ENCODE measurements around the gene KLHL42.
A peak's percentile ranks its signal among the peaks of the same experiment; 100 is the strongest.
"Not testable (repeated sequence)": the region's sequence is repeated elsewhere in the genome, so short reads cannot be mapped to it uniquely, and the experiment has no call there.

The KLHL42 gene

DNA sequence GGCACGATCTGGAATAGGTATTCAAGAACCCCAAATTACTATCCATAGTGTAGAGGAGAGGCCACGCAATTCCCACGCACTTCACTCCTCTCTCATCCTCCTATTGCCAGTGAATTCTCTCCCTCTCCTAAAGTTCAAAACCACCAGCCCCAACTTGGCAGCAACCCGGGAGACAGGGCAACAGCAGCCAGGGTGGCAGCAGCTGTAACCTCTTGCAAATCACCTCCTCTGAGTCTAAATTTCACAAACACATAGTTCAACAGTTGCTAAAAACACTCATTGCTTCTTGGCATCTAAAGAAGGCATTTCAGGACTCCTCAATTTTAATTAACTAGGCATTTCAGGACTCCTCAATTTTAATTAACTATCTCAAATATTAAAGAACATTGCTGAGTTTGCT is 37.7 kb downstream of the KLHL42 start:
- DNase-seq (ENCODE audit: low spot score) = no peak

DNA sequence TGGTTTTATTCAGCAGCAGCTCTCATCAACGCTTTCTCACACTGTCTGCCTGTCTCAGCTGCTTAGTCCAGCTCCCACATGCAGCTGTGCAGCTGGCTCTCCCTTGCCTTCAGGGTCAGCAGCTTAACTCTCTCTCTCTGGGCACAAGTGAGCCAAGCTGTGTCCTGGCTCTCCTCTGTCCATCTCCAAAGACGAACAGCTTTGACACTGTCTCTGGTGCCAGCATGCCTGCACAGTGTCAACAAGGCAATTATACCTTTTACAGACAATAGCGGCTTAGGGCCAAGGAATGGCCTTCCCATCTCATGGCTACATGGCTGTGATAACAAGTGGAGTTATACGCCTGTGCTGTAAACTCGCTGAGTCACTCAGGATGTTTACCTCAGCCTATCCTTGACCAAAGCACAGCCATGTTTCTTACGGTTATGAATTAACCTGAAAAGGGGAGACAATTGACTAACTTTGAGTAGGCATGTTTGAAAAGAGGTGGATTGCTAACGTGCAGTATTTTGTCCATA is 38.4 kb downstream of the KLHL42 start:
- no peak for DNase-seq (ENCODE audit: low spot score)

DNA sequence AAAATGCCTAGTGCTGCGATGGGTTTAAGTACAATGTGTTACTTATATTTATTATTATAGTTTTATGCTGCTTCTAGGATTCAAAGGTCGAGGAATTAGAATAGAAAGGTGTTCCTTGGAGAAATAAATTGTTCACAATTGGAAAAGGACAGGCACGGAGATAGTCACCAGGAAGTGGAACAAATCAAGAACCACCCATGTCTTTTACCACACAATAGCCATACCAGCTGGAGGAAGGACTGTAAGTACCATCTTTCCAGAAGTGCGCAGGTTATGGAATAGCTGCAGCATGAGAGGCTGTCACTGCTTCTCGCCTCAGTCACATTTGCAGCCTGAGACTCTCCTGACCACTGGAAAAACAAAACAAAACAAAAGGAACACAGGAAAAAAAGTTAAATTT is 40.5 kb downstream of the KLHL42 start:
- DNase-seq (ENCODE audit: low spot score) = no peak

DNA sequence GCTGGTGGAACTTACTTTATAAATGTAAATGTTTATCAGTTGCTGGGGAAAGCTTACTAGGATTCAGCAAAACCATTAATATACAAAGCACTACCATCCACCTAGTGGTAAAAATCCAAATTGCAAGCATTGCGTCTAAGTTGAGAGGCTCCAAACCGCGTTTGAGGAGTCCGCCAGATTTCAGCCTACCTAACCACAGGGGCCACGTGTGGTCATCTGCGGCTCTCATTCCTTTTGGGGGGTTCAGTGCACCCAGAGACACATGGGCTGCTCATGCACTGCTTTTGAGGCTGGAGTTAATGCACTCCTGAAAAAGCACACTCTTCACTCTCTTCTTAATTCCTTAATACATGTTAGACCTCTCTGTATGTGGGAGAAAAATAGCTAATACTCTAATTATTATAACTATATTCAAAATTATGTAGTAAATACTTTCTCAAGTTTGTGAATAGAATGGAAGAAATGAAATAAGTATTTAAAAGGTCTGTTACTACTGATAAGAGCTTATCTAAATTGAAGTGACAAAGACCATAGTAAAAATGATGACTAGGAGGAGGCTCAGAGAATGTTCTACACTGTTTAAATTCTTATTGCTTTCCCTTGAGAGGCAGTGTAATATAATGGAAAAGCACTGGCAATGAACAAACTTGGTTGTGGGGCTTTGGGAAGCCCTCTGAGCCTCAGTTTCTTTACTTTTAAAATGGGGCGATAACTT is 41.4 kb downstream of the KLHL42 start:
- peak; percentile 72 for DNase-seq (ENCODE audit: low spot score)

DNA sequence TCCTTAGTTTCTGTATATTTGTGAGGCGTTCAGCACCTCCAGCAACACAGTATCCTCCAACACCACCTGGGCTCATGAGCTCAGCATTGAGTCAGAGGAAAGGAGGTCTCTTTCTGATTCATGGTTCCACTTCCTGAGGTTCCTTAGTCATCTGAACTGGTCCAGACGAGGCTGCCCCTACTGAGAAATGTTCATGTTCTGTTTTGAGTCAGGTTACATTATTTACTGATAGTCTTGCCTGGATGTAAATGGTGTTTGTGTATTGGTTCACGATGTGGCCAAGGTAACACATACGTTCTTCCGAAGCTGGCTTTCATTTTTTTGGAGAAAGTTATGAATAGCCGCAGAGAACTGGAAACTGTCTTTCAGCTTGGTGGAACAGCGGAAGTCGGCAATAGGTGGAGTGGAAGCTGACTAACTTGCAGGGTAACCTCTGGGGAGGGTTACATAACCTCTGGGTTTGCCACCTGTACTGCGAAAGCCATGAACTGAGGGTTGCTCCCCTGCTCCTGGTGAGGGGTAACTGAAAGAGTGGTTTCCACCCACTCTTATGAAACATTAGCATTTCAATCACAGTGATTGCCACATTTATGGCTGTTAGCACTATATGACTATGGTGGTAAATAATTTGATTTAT is 42.2 kb downstream of the KLHL42 start:
- DNase-seq (ENCODE audit: low spot score) = no peak

DNA sequence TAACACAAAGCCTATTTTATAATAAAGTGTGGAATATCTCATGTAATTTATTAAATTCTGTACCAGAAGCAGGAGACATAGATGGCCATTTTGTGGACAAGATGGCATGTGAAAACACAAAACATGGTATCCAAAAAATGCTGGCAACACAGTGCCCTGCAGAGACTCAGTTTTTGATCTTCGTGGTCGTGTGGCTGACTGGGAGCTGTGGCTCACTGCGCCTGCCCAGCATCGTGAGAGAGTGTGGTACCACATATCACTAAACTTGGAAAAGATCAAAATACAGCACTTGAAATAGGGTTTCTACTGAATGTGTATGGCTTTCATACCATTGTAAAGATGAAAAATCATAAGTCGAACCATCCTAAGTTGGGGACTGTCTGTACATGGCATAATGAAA is 43.0 kb downstream of the KLHL42 start:
- no peak for DNase-seq (ENCODE audit: low spot score)

DNA sequence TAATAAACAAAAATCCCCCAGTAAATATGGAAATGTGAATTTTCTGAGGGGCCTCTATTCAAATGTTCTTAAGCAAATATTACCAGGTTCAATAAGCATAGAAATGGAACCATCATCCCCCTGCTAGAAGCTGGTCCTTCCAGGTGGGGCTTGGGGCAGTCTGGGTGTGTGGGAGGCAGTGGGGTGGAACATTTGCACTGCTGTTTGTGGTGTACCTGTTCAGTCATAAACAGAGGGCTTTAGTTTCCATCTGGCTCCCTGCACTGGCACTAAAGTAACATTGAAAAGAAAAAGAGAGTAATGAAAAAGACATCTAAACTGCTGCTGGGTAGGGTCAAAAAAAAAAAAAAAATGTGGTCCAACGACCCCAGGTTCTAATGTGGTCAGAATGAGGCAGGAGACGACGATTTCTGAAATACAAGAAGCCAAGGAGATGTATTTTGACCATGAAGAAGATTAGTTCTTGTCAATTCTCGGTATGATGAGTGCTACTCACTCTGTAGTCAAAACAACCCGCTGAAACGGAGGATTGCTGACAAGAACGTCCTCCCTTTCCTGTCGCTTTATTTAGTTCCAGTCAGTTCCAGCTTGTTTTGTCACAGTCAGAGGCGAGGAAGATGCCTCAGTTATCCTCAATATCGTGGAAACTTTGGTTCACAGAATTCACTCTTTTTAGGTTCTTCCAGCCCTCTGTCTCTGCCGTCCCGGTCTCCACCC is 44.3 kb downstream of the KLHL42 start:
- no peak for DNase-seq (ENCODE audit: low spot score)

DNA sequence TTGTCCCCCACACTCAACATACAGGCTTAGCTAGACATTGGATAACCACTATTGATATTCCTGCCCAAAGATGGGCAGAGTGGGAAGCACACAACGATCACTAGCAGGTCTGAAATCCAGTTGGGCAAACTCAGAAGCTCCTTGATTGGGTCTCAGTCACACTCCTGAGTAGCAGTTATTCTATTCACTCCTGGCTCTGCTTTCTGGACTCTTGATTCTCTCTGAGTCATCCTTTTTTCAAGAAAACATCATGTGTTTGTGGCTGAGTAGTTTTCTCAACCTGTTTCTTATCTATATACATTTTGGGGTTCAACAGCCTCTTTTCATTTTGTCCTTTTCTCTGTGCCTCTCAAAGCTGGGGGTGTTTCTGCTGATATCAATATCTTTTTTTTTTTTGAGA is 46.0 kb downstream of the KLHL42 start:
- DNase-seq (ENCODE audit: low spot score) = no peak

DNA sequence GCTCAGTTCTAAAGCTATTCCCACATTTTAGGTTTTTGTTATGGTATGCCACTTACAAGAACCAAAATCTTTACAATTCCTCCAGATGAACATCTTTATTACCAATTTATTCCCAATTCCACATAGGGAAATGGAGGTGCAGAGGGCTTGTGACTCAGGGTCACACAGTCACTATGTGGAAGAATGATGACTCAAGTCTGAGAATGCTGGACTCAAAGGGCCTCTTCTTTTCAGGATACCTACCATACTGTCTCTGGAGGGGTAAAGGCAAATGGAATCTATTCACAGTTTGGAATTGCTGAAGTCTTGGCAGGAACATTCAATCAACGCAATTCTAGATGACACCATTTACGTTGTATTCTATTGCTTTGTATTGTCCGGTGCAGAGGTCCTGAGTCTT is 48.2 kb downstream of the KLHL42 start:
- no peak for DNase-seq (ENCODE audit: low spot score)

DNA sequence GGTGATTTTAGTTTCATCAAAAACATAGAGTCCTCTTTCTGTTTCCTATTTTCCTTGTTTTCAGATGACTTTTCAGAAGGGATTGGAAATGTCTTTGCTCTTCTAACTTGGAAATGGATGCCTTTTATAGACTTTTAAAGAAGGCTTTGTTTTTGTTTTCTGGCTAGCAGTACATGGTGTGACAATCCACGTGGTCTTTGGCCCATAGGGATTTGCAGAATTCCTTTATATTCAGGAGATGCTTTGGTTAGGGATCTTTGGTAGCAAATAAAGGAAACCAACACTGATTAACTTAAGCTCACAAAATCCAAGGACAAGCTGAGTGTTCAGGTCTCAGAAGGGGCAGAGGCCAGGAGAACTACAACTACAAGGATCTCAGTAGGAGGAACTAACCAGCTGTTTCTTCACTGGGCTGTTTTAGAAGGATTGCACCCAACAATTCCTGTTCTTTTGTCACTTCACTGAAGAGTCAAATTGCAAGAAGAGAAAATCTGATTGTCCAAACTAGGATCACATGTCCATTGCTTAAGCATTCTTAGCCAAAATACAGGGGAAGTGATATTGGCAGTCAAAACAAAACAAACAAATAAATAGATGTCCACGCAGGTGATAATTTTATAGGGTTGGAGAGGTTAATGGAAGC is 58.6 kb downstream of the KLHL42 start:
- no peak for DNase-seq (ENCODE audit: low spot score)

DNA sequence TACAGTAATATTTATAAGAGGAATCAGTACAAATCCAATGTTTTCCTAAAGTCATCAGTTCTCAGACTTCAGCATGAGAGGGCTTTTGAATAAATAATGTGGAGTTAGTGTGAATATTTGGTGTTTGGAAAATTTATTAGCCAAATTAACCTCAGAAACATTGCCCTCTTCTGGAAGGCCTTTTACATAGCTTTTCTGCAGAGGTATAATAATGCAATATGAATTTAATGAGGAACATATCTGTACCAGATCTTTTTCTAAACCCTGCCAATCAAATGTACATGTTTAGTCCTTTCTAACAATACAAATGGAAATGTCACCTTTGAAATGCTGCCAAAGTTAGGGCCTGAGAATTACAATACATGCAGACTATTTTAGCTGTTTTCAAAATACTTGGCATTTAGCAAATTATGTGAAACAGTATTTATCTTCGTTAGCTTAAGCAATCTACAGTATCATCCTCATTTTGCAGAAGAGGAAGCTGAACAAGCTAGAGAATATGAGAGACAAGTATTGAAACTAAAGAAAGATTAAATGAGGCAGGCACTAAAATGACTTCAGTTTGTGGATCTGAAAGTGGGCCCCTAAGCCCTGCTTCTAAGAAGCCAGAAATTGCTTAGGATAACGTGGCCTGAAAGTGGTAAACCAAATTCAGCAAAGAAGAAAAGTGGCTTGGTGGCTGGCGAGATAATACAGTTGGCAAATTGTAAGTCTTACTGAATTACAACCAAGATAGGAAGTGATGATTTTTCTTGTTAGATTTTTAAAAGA is 60.4 kb downstream of the KLHL42 start:
- DNase-seq (ENCODE audit: low spot score) = no peak

DNA sequence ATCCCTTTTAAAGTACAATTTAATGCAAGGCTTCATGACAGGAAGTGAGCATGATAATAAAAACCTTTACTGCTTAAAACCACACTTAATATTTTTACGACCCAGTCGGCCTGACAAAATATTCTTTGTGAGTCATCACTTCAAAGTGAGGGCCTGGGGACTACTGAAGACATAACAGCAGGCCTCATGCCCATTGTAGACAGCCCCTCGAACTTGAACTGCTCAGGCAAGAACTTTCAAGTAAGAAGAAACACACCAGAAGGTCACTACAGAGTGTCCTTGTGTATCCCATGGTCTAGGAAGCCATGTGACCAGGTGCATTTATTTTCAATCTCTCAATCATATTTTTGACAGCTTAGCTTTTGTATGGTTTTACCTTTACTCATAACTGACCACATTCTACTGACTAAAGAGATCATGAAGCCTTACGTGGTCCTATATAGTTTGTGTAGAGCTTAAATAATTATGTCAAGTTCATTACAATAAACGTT is 61.4 kb downstream of the KLHL42 start:
- DNase-seq (ENCODE audit: low spot score) = no peak

DNA sequence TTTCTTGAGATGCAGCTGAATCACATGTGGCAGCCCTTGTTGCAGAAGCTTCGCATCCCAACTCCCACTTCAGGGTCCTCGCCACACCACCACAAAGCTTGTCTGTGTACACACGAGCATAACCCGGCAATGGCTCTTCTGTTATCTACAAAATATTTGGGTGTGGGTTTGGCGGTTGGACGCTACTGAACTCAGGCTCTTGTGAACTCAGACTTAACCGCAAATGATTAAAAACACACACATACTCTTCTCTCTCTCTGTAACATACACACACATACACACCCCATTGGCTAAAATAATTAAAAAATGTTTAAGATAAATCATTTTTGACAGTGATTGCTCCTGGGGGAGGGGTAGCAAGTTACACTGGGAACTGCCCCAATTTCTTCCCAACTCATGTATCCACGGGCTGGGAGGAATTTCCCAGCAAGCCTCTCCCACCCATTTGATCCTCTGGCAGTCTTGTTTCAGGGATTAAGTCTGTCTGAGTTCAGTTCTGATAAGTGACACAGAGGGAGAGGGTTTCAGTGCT is 63.7 kb downstream of the KLHL42 start:
- DNase-seq (ENCODE audit: low spot score) = no peak

DNA sequence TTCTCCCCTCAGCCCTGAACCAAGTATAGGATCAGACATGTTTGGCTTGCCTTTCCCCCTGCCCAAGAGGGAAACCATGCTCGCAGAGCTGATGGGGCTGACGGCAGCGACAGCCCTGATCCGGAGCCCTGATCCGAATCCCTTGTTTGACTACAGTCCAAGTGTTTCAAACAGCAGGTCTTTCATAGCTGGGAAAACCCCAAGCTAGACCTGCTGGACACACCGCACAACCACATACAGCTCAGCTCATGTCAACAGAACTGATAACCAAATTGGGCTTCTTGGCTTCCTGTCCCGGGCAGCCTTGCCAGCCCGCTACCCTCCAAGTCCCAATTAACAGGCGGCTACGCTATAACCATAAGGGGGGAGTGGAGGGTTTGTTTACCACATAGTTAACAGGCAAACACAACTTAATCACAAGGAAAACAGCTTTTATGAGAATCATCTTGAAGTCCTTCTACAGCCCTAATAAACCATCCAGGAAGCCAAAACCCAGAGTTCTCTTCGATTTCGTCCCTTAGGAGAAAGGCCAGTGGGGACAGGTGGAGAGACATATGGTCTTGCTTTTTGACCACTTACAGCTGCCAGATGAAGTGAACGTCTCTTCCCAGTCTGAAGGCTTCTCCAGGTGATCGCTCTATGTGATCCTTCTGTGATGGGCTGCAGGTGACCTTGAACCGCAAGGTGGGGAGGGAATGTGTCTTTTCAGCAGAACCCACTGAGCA is 64.5 kb downstream of the KLHL42 start:
- no peak for DNase-seq (ENCODE audit: low spot score)

DNA sequence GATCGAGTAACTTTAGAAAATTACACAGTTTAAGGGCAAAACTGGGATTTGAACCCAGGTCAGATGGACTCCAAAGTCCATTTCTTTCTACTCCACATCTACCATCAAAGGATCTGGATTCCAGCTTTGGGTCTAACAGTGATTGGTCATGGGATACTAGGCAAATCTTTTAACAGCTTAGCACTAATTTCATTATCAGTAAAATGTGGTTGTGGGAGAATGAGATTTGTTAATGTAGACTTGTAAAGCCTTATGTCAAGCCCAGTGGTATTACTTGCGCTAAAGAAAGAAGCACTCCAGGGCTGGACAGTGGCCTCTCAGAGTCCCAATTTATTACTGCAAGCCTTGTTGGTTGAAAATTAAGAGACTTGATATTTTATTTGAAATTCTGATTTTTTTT is 65.2 kb downstream of the KLHL42 start:
- no peak for DNase-seq (ENCODE audit: low spot score)

DNA sequence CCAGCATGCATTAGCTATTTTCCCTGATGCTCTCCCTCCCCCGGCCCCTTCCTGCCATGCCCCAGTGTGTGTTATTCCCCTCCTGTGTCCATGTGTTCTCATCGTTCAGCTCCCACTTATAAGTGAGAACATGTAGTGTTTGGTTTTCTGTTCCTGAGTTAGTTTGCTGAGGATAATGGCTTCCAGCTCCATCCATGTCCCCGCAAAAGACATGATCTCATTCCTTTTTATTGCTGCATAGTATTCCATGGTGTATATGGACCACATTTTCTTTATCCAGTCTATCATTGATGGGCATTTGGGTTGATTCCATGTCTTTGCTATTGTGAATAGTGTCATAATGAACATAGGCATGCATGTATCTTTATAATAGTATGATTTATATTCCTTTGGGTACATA is 65.7 kb downstream of the KLHL42 start:
- not testable (repeated sequence) for DNase-seq (ENCODE audit: low spot score)

DNA sequence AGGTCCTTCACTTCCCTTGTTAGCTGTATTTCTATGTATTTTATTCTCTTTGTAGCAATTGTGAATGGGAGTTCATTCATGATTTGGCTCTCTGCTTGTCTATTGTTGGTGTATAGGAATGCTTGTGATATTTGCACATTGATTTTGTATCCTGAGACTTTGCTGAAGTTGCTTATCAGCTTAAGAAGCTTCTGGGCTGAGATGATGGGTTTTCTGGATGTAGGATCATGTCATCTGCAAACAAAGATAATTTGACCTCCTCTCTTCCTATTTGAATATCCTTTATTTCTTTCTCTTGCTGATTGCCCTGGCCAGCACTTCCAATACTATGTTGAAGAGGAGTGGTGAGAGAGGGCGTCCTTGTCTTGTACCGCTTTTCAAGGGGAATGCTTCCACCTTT is 67.3 kb downstream of the KLHL42 start:
- not testable (repeated sequence) for DNase-seq (ENCODE audit: low spot score)

DNA sequence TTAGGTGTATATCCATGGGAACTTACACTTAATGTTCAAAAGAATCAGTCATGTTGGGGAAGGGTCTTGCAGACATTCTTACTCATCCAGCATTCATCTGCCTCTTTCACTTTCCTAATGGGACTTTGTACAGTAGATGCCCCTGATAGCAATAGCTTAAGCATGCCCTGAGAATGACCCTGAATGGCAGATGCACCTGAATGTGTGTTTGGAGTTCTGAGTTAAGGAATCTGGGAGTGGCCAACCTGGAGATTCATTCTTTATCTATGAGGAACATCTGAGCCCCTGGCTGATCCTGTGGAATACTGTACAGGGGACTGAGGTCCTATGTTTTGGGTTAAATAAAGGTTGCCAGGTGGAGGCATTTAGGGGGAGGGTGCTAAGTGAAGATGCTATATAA is 71.3 kb downstream of the KLHL42 start:
- DNase-seq (ENCODE audit: low spot score) = no peak

DNA sequence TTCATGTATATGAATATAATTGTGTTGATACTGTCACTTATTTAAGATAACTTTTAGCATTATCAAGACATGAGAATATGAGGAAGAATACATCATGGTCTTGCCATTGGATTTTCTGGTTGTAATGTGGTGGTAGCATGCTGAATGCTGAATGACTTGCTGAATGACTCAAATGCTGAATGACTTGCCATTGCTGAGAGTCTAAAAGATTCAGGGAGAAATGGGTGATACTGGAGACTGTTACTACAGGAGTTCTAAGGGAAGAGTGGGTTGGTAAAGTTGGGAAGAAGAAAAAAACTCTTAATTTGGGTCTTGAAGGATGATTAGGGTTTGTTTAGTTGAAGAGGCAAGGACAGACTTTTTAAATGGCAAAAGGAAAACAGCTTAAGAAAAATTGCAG is 72.1 kb downstream of the KLHL42 start:
- no peak for DNase-seq (ENCODE audit: low spot score)
